Lower leg skin (tissue), 4 donors: Measurements from ENCODE around the gene UBAP1L. TPM values are rescaled to one million over a fixed set of nuclear protein-coding genes. Genes with fewer than 3 reads are reported as not detected.

Source experiments
- DNase-seq, 2 donors: peaks; one replicate each; pipeline ENCODE4 v3.0.0-alpha.2; 2019; ENCODE audit warnings: low spot score in 2 of 2
- H3K4me3 ChIP-seq: fragments of 200-600 bp; sonication (generic); 2 replicates; pipeline ENCODE4 v1.5.1; 2017; ENCODE audit warnings: mild to moderate bottlenecking, low read depth; ENCODE audit not compliant: poor library complexity, severe bottlenecking
- POLR2A ChIP-seq, 2 donors: fragments of 450-650 bp; IDR thresholded peaks; one replicate each; pipeline ENCODE4 v1.6.1; 2016 to 2017; ENCODE audit warnings: antibody characterized with exemption in 2 of 2, mild to moderate bottlenecking in 1 of 2, moderate library complexity in 1 of 2
- WGBS, 2 donors: methylation state at CpG; one replicate each; pipeline ENCODE4 v1.1.5; 2018; 5-methylcytosine and 5-hydroxymethylcytosine counted together
- intact Hi-C: fragments of 100-400 bp; cut with DNase I; formaldehyde crosslinking; loops from one replicate; pipeline ENCODE4 v1.15.0; 2023; ENCODE audit warnings: low total_unique reads
- total RNA-seq, 4 donors: library from RNA; depleted of rRNA; stranded (reverse); fragments of >200 nt; gene quantifications; one replicate each; pipeline ENCODE4 v1.1.0, GENCODE V29; 2016
- TF ChIP-seq, protein P1 (sequence below), 3 donors: fragments of 450-650 bp; IDR thresholded peaks; one replicate each; pipeline ENCODE4 v1.5.1; 2016; ENCODE audit warnings: antibody characterized with exemption in 3 of 3, mild to moderate bottlenecking in 3 of 3, moderate library complexity in 2 of 3

The UBAP1L gene
- total RNA-seq, 4 donors from 2014 or later, result 1.7 to 3.3 (median 3.0) TPM

DNA sequence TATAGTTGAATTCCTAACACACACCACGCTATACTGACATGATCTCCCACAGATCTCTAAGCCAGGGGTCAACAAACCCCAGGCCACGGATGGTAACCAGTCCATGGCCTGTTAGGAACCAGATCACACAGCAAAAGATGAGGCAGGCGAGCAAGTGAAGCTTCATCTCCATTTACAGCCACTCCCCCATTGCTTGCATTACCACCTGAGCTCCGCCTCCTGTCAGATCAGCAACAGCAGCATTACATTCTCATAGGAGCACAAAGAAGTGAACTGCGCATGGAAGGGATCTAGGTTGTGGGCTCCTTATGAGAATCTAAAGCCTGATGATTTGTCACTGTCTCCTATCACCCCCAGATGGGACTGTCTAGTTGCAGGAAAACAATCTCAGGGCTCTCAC is 15.9 kb upstream of the UBAP1L start:
- no peak for DNase-seq

DNA sequence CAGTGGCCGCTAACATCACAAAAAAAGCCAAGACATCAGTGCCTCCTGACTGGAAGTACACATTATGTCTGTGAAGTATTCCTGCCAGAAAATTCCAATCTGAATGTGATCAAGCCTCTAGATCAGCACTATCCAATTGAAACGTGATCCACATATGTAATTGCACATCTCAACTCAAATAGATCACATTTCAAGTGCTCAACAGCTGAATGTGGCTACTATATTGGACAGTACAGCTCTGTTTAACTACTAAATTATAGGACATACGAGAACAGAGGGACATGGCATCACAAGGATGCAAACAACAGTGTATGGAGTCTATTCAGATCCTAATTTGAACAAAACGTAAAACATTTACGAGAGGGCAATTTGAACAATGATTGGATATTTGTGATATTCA is 542 bp upstream of the UBAP1L start:
- intact Hi-C loops, result no loop called here
- no peak overlapping the region for H3K4me3 ChIP-seq
- WGBS, 2 donors, result 75 to 85% methylated on average over 5 of the region's 5 CpGs
- no peak for TF ChIP-seq POLR2A (IDR thresholded peaks at IDR 0.05)
- TF ChIP-seq, protein P1, sequence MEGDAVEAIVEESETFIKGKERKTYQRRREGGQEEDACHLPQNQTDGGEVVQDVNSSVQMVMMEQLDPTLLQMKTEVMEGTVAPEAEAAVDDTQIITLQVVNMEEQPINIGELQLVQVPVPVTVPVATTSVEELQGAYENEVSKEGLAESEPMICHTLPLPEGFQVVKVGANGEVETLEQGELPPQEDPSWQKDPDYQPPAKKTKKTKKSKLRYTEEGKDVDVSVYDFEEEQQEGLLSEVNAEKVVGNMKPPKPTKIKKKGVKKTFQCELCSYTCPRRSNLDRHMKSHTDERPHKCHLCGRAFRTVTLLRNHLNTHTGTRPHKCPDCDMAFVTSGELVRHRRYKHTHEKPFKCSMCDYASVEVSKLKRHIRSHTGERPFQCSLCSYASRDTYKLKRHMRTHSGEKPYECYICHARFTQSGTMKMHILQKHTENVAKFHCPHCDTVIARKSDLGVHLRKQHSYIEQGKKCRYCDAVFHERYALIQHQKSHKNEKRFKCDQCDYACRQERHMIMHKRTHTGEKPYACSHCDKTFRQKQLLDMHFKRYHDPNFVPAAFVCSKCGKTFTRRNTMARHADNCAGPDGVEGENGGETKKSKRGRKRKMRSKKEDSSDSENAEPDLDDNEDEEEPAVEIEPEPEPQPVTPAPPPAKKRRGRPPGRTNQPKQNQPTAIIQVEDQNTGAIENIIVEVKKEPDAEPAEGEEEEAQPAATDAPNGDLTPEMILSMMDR (IDR thresholded peaks at IDR 0.05), result no peak
- DNase-seq, result no peak

More for the DNA sequence above, 15.9 kb upstream of the UBAP1L start:
- H3K4me3 ChIP-seq, result no peak overlapping the region
- TF ChIP-seq, protein P1 (IDR thresholded peaks at IDR 0.05), result no peak
- no peak for TF ChIP-seq POLR2A (IDR thresholded peaks at IDR 0.05)
- intact Hi-C loops, result no loop called here
- 77 to 79% methylated on average over 5 of the region's 5 CpGs for WGBS, 2 donors

DNA sequence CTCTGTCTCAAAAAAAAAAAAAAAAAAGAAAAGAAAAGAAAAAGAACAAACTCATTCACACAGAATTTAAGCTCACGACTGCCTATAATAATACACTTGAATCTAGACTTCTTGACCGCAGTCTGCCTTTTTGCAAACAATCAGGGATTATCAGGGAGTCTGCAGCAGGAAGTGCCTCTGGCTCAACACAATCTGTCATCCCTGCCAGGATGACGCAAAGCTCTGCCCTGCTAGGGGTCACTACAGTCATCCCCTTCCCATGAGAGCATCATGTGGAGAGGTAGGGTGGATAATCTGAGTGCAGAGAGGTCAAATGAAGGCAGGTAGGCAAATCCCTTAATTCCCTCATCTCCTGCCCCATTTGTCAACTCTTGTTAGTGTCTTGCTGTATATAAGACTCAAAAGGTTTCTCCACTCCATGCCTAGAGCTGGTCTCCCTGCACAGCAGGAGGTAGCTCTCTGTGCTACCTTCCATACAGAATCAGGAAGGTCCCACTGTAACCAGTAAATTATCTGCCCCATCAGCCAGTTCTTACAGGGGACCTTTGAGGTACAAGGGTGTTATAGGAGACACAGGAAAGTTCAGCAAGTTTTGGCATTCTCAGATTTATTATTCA is 4.2 kb downstream of the UBAP1L start:
- DNase-seq, result no peak
- no peak overlapping the region for H3K4me3 ChIP-seq
- TF ChIP-seq POLR2A (IDR thresholded peaks at IDR 0.05), result no peak
- TF ChIP-seq, protein P1 (IDR thresholded peaks at IDR 0.05), result no peak
- 75 to 76% methylated on average over 3 of the region's 3 CpGs for WGBS, 2 donors
- intact Hi-C loops, result no loop called here

DNA sequence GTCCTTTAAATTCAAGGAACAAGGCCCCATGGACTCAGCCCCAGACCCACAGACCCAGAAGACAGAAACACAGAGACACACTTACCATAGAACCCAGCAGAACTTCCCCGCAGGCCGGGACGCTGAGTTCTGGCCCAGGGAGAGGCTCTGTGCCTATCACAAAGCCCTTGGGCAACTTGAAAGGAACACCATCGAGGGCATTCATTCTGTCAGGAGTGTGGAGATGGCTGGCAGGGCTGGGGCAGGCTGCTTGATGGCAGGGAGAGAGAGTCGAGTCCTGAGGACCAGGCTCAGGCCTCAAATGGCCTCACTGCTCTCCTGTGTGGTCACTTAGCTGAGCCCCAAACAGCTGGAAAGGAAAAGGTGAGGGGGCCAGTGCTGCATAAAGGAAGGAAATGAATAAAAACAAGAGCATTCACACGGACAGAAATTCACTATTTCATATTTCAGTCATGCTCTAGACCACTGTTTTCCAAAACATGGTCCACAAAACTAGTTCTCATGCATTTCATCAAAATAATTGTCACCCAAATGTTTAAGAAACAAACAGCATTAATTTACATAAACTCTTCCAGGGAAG is 8.9 kb downstream of the UBAP1L start:
- H3K4me3 ChIP-seq, result no peak overlapping the region
- TF ChIP-seq, protein P1 (IDR thresholded peaks at IDR 0.05), result no peak
- no peak for TF ChIP-seq POLR2A (IDR thresholded peaks at IDR 0.05)
- DNase-seq, result no peak
- intact Hi-C loops, result no loop called here
- WGBS, 2 donors, result 82 to 88% methylated on average over 5 to 6 of the region's 6 CpGs

DNA sequence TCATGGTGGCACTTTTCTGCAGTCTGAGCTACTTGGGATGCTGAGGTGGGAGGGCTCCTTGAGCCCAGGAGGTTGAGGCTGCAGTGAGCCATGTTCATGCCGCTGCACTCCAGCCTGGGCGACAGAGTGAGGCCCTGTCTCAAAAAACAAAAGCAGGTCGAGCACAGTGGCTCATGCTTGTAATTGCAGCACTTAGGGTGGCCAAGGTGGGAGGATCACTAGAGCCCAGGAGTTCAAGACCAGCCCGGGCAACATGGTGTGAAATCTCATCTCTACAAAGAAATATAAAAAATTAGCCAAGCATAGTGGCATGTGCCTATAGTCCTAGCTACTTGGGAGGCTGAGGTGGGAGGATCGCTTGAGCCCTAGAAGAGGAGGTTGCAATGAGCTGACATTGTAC is 10.0 kb downstream of the UBAP1L start:
- no peak overlapping the region for H3K4me3 ChIP-seq
- 90 to 93% methylated on average over 5 of the region's 5 CpGs for WGBS, 2 donors
- intact Hi-C loops, result no loop called here
- TF ChIP-seq, protein P1 (IDR thresholded peaks at IDR 0.05), result no peak
- no peak for TF ChIP-seq POLR2A (IDR thresholded peaks at IDR 0.05)
- no peak for DNase-seq
